OCI-LY3 (cell line): ENCODE measurements around the gene TMEM255A.
A peak's percentile ranks its signal among the peaks of the same experiment; 100 is the strongest.

Source experiments
- H2AFZ ChIP-seq: fragments of 200-600, 300-600 bp; shearing (Covaris generic); 2 replicates; pipeline ENCODE4 v1.6.0; 2014; ENCODE audit warnings: antibody characterized with exemption, low read depth, low read length
- H3K27ac ChIP-seq: fragments of 200-600, 300-600 bp; sonication (generic); 2 replicates; pipeline ENCODE4 v1.5.1; 2014; ENCODE audit warnings: mild to moderate bottlenecking, low read length, moderate library complexity, mixed read lengths
- H3K27me3 ChIP-seq: fragments of 200-600, 300-600 bp; sonication (generic); 2 replicates; pipeline ENCODE4 v1.6.1; 2014; ENCODE audit warnings: low read depth, low read length, mixed read lengths
- H3K36me3 ChIP-seq: fragments of 200-600, 300-600 bp; sonication (generic); replicated peaks from 2 replicates; pipeline ENCODE3; 2014; ENCODE audit warnings: low read depth, low read length, mixed read lengths
- H3K4me1 ChIP-seq: fragments of 300-600, 200-600 bp; sonication (generic); 2 replicates; pipeline ENCODE4 v1.6.1; 2014; ENCODE audit warnings: low read length, mixed read lengths
- H3K4me2 ChIP-seq: fragments of 200-600, 300-600 bp; sonication (generic); 2 replicates; pipeline ENCODE4 v1.6.1; 2014; ENCODE audit warnings: low read length, mixed read lengths
- H3K4me3 ChIP-seq: fragments of 300-600, 200-600 bp; sonication (generic); 2 replicates; pipeline ENCODE4 v1.5.1; 2014; ENCODE audit warnings: antibody characterized with exemption, mild to moderate bottlenecking, low read length, moderate library complexity
- H3K79me2 ChIP-seq: fragments of 300-600, 200-600 bp; shearing (Covaris generic); 2 replicates; pipeline ENCODE4 v1.6.1; 2014; ENCODE audit warnings: mild to moderate bottlenecking, low read length, mixed read lengths
- H3K9ac ChIP-seq: fragments of 300-600, 200-600 bp; shearing (Covaris generic); 2 replicates; pipeline ENCODE4 v1.6.0; 2014; ENCODE audit warnings: mild to moderate bottlenecking, low read length, moderate library complexity
- H3K9me3 ChIP-seq: fragments of 200-600, 300-600 bp; shearing (Covaris generic); 2 replicates; pipeline ENCODE4 v1.6.1; 2014; ENCODE audit warnings: low read length, mixed read lengths; ENCODE audit not compliant: insufficient read depth
- H4K20me1 ChIP-seq: fragments of 200-600, 300-600 bp; sonication (generic); 2 replicates; pipeline ENCODE4 v1.6.1; 2016; ENCODE audit warnings: low read length, mixed read lengths; ENCODE audit not compliant: insufficient read depth
- EZH2phosphoT487 ChIP-seq: fragments of 200-600 bp; shearing (Covaris generic); IDR thresholded peaks from 2 replicates; pipeline ENCODE4 v1.6.1; 2018; ENCODE audit warnings: antibody characterized with exemption, mixed run types, low read depth
- TF ChIP-seq, protein P1 (sequence below): fragments of 200-600, 300-600 bp; sonication (generic); IDR thresholded peaks from 2 replicates; pipeline ENCODE4 v1.5.1; 2014; ENCODE audit warnings: antibody characterized with exemption, low read length, low read depth

TMEM255A gene

DNA sequence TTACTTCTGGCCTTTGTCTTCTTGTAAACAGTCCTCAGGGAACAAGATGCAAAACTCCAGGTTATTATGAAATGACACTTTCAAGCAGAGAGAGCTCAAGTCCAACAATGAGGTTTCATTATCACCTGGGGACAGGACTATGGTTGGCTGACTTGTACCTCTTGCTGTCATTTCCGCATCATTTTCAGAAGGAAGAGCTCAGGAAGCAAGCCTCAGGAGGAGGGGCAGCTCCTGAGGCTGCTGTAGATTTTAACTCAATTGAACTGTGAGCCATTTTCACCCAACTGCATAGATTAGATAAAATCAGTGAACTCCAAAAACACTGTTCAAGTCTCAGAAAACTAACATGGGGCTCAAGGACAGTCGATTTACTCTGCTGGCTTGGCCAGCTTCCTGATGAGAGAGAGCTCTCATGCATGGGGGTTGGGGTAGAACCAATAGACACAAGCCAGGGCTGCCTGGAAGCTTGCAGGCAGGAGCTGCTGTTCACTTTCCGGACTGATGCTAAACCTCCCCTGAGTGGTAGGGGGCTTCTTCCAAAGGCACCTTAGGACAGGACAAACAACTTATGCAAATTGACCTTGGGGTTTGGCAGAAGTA is 23.6 kb downstream of the TMEM255A start:
- Histone ChIP-seq H3K36me3 (no peaks in the 10 kb centered on the region), H3K4me1 (peaks cover 20% of the 10 kb centered on the region), H3K27me3 (no peaks in the 10 kb centered on the region), H3K79me2 (no peaks in the 10 kb centered on the region), H3K9me3 (no peaks in the 10 kb centered on the region), H3K9ac (no peak overlapping the region), H3K27ac (peak overlapping the region; percentile 63), H3K4me2 (peak overlapping the region; percentile 65), H2AFZ (0 out of 2 replicates have a peak overlapping the region, but pooled peaks have one; percentile 0), H4K20me1 (no peaks in the 10 kb centered on the region), H3K4me3 (no peak overlapping the region)
- TF ChIP-seq, protein P1, sequence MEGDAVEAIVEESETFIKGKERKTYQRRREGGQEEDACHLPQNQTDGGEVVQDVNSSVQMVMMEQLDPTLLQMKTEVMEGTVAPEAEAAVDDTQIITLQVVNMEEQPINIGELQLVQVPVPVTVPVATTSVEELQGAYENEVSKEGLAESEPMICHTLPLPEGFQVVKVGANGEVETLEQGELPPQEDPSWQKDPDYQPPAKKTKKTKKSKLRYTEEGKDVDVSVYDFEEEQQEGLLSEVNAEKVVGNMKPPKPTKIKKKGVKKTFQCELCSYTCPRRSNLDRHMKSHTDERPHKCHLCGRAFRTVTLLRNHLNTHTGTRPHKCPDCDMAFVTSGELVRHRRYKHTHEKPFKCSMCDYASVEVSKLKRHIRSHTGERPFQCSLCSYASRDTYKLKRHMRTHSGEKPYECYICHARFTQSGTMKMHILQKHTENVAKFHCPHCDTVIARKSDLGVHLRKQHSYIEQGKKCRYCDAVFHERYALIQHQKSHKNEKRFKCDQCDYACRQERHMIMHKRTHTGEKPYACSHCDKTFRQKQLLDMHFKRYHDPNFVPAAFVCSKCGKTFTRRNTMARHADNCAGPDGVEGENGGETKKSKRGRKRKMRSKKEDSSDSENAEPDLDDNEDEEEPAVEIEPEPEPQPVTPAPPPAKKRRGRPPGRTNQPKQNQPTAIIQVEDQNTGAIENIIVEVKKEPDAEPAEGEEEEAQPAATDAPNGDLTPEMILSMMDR: no peak
- TF ChIP-seq EZH2phosphoT487: no peak

DNA sequence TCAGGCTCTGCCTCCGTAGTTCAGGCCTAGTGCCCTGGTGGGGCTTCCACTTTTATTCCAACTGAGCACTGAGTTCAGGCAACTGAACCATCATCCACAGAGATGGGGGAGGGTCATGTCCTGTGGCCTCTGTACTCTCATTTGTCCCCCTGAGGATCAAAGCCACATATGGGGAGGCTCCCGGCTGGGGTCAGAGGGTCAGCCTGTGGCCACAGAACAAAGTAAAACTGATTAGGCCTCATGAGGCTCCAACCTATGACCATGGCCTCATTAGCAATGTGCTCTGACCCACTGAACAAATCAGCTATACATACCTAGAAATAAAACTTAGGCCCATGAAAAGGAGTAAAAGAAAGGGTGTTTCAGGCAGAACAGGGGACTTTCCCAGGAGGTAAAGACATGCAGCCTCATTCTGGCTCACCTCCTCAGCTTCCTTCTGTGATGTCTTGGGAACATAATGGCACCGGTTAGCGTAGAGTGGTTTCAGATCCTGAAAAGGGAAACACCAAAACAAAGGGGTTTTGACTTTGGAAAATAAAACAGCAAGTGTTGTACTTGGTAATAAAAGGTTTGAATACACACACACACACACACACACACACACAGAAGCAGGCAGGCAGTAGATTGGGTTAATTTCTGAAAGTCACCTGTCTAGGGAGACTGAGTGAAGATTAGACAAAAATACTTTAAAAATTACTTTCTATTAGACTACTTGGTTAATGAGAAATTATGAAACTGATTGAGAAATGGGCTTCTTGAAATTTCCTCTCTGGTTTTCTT is 24.3 kb downstream of the TMEM255A start:
- H3K4me1 ChIP-seq: peaks cover 20% of the 10 kb centered on the region
- no peaks in the 10 kb centered on the region for H3K79me2 ChIP-seq
- no peaks in the 10 kb centered on the region for H3K36me3 ChIP-seq
- H3K27ac ChIP-seq: peak overlapping the region; percentile 63
- H3K4me3 ChIP-seq: 0 out of 2 replicates have a peak overlapping the region, but pooled peaks have one; percentile 13
- peak overlapping the region; percentile 36; the same call in 1 of the 2 replicates for H3K9ac ChIP-seq
- no peaks in the 10 kb centered on the region for H4K20me1 ChIP-seq
- H2AFZ ChIP-seq: 0 out of 2 replicates have a peak overlapping the region, but pooled peaks have one; percentile 0
- no peak for TF ChIP-seq EZH2phosphoT487
- TF ChIP-seq, protein P1: no peak
- H3K4me2 ChIP-seq: peak overlapping the region; percentile 65
- H3K9me3 ChIP-seq: no peaks in the 10 kb centered on the region
- H3K27me3 ChIP-seq: no peaks in the 10 kb centered on the region

DNA sequence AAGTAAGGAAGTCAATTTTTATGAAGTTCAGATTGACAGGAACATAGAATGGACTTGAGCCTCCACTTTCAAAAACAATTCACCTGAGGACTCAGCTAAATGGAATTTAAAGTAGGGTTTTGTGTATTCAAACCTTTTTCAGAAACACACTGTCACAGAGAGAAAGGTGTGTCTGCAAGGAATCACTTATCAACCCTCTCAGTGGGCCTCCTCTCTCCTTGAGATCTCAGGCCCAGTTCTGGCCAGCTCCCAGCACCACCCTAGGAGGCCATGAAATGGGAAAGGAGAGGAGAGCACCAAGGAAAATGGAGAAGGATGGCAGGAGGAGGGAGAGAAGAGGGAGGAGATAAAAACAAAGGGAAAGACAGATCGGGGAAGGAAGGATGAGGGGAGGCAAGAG is 28.6 kb downstream of the TMEM255A start:
- Histone ChIP-seq H3K9me3 (no peaks in the 10 kb centered on the region), H2AFZ (no peak overlapping the region), H3K36me3 (no peaks in the 10 kb centered on the region), H3K27ac (no peak overlapping the region), H3K79me2 (no peaks in the 10 kb centered on the region), H3K4me2 (no peak overlapping the region), H3K27me3 (no peaks in the 10 kb centered on the region), H4K20me1 (no peaks in the 10 kb centered on the region), H3K4me1 (peaks cover 16% of the 10 kb centered on the region), H3K4me3 (no peak overlapping the region), H3K9ac (no peak overlapping the region)
- TF ChIP-seq, protein P1: no peak
- no peak for TF ChIP-seq EZH2phosphoT487

DNA sequence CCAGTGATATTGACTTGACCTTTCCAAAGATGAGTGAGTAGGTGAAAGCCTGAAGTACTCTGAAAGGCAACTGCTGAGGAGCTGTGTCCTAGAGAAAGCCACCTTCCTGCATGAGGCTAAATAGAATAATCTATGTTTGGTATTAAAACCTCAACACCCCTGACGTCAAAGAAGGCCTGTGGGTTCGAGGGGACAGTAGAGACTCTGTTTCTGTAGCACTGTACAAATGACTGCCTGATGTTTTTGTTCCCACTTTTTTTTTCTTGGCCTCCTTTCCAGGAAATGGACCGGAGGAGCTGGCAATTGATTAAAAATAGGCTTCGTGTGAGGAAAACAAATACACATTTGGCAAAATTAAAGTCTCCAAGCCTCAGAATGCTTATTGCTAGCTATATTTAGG is 29.5 kb downstream of the TMEM255A start:
- Histone ChIP-seq H3K4me3 (no peak overlapping the region), H3K9me3 (no peaks in the 10 kb centered on the region), H2AFZ (no peak overlapping the region), H3K4me2 (no peak overlapping the region), H3K9ac (no peak overlapping the region), H3K79me2 (no peaks in the 10 kb centered on the region), H3K27ac (no peak overlapping the region), H3K27me3 (no peaks in the 10 kb centered on the region), H3K36me3 (no peaks in the 10 kb centered on the region), H4K20me1 (no peaks in the 10 kb centered on the region), H3K4me1 (peaks cover 7% of the 10 kb centered on the region)
- TF ChIP-seq, protein P1: no peak
- TF ChIP-seq EZH2phosphoT487: no peak
